ENCODE data around the gene OR51F2.
"Not testable (repeated sequence)": the region's sequence is repeated elsewhere in the genome, so short reads cannot be mapped to it uniquely, and the experiment has no call there.

OR51F2 gene

GRCh38 chr11:4821021-4821420 is at the start of gene OR51F2:
OR51F2 (plus strand) TSS chr11:4821321; CDS start chr11:4821422, 101 bp downstream.
- no peak for DNase-seq

- no peak for DNase-seq
Observed at GRCh38 chr11:4782454-4782853, 38.7 kb upstream of the OR51F2 start.

- no peak for DNase-seq
Observed at GRCh38 chr11:4797206-4797605, 23.9 kb upstream of the OR51F2 start.

GRCh38 chr11:4798427-4799183 is 22.5 kb upstream of the OR51F2 start:
- no peak for DNase-seq

- not testable (repeated sequence) for DNase-seq
Observed at GRCh38 chr11:4801316-4801715, 19.8 kb upstream of the OR51F2 start.

GRCh38 chr11:4804280-4804679 is 16.8 kb upstream of the OR51F2 start, which contains the start of gene OR52R1:
OR52R1 (minus strand) TSS chr11:4804380; CDS start chr11:4804380, 0 bp downstream.
- DNase-seq = no peak

GRCh38 chr11:4808476-4808875 is 12.6 kb upstream of the OR51F2 start:
- no peak for DNase-seq

- no peak for DNase-seq
Observed at GRCh38 chr11:4809246-4809645, 11.9 kb upstream of the OR51F2 start.

GRCh38 chr11:4825132-4825531 is 4.0 kb downstream of the OR51F2 start:
- no peak for DNase-seq

- DNase-seq = no peak
Observed at GRCh38 chr11:4826425-4826824, 5.3 kb downstream of the OR51F2 start.

- DNase-seq = no peak
Observed at GRCh38 chr11:4830346-4830745, 9.2 kb downstream of the OR51F2 start.

- DNase-seq = no peak
Observed at GRCh38 chr11:4830909-4831308, 9.8 kb downstream of the OR51F2 start.

GRCh38 chr11:4839851-4840549 is 18.9 kb downstream of the OR51F2 start:
- DNase-seq = no peak

- DNase-seq = no peak
Observed at GRCh38 chr11:4848908-4849532, 27.9 kb downstream of the OR51F2 start, which contains the start of gene OR51S1. OR51S1 (minus strand) TSS chr11:4849208; CDS start chr11:4849208, 0 bp downstream.

- DNase-seq = no peak
Observed at GRCh38 chr11:4851033-4851432, 29.9 kb downstream of the OR51F2 start.

GRCh38 chr11:4854286-4854685 is 33.2 kb downstream of the OR51F2 start:
- not testable (repeated sequence) for DNase-seq

GRCh38 chr11:4862447-4863236 is 41.5 kb downstream of the OR51F2 start:
- no peak for DNase-seq

GRCh38 chr11:4863876-4864275 is 42.8 kb downstream of the OR51F2 start:
- DNase-seq = no peak

- DNase-seq = no peak
Observed at GRCh38 chr11:4865855-4866254, 44.7 kb downstream of the OR51F2 start.
